ENCODE results near the gene CNTN4.

The CNTN4 gene

GRCh38 chr3:2826036-2826435 is 727.4 kb downstream of the CNTN4 start:
- Histone ChIP-seq H3K4me1 (ENCODE audit: control insufficient read depth, insufficient read depth, low read depth, low read length) (no peaks in the 10 kb centered on the region), H3K9me3 (ENCODE audit: control insufficient read depth, low read length) (no peaks in the 10 kb centered on the region), H2BK5ac (ENCODE audit: low read depth, low read length, poor library complexity, severe bottlenecking) (no peak overlapping the region), H2BK12ac (ENCODE audit: low read length in 2 of 2) (no peak overlapping the region), H3K18ac (ENCODE audit: low read depth in 1 of 2, low read length in 2 of 2) (no peak overlapping the region), H3K27me3 (ENCODE audit: control insufficient read depth in 1 of 2, insufficient read depth in 1 of 2, low read length in 2 of 2) (no peaks in the 10 kb centered on the region), H4K91ac (ENCODE audit: low read length) (no peak overlapping the region), H3K4ac (ENCODE audit: low read depth in 1 of 2, low read length in 2 of 2) (no peak overlapping the region), H2AFZ (ENCODE audit: low read depth, low read length) (no peak overlapping the region), H3K4me2 (ENCODE audit: low read length, poor library complexity, severe bottlenecking) (no peak overlapping the region), H3K27ac (ENCODE audit: low read length, poor library complexity, severe bottlenecking) (no peak overlapping the region), H2BK15ac (ENCODE audit: low read depth, poor library complexity, severe bottlenecking) (no peak overlapping the region), H3K36me3 (ENCODE audit: control insufficient read depth in 1 of 2, insufficient read depth in 2 of 2, low read depth in 1 of 2, low read length in 2 of 2) (no peaks in the 10 kb centered on the region), H3K9ac (ENCODE audit: low read length) (no peak overlapping the region), H3K4me3 (ENCODE audit: insufficient read depth in 1 of 2, low read depth in 1 of 2, low read length in 2 of 2) (no peak overlapping the region), H3K79me1 (replicated peaks; ENCODE audit: low read length, poor library complexity, severe bottlenecking) (no peaks in the 10 kb centered on the region), H2AK5ac (ENCODE audit: low read length, severe bottlenecking) (no peak overlapping the region), H2BK120ac (ENCODE audit: low read depth, low read length) (no peak overlapping the region), H3K23ac (ENCODE audit: low read length in 2 of 2) (no peak overlapping the region), H3K14ac (ENCODE audit: low read length in 2 of 2) (no peak overlapping the region), H4K8ac (ENCODE audit: low read length) (no peak overlapping the region)
- no peak for DNase-seq
- 94% methylated on average over 3 of the region's 4 CpGs for WGBS

GRCh38 chr3:2826453-2826852 is 727.8 kb downstream of the CNTN4 start:
- no peak overlapping the region for H3K18ac ChIP-seq (ENCODE audit: low read depth in 1 of 2, low read length in 2 of 2)
- no peaks in the 10 kb centered on the region for H3K4me1 ChIP-seq (ENCODE audit: control insufficient read depth, insufficient read depth, low read depth, low read length)
- no peak overlapping the region for H3K14ac ChIP-seq (ENCODE audit: low read length in 2 of 2)
- H3K9ac ChIP-seq (ENCODE audit: low read length), result no peak overlapping the region
- no peaks in the 10 kb centered on the region for H3K36me3 ChIP-seq (ENCODE audit: control insufficient read depth in 1 of 2, insufficient read depth in 2 of 2, low read depth in 1 of 2, low read length in 2 of 2)
- H2AK5ac ChIP-seq (ENCODE audit: low read length, severe bottlenecking), result no peak overlapping the region
- no peaks in the 10 kb centered on the region for H3K9me3 ChIP-seq (ENCODE audit: control insufficient read depth, low read length)
- no peak overlapping the region for H2BK120ac ChIP-seq (ENCODE audit: low read depth, low read length)
- no peak overlapping the region for H4K8ac ChIP-seq (ENCODE audit: low read length)
- no peak overlapping the region for H2AFZ ChIP-seq (ENCODE audit: low read depth, low read length)
- no peak overlapping the region for H3K23ac ChIP-seq (ENCODE audit: low read length in 2 of 2)
- H2BK5ac ChIP-seq (ENCODE audit: low read depth, low read length, poor library complexity, severe bottlenecking), result no peak overlapping the region
- no peak overlapping the region for H3K4me3 ChIP-seq (ENCODE audit: insufficient read depth in 1 of 2, low read depth in 1 of 2, low read length in 2 of 2)
- H3K4ac ChIP-seq (ENCODE audit: low read depth in 1 of 2, low read length in 2 of 2), result no peak overlapping the region
- no peak overlapping the region for H3K4me2 ChIP-seq (ENCODE audit: low read length, poor library complexity, severe bottlenecking)
- no peak overlapping the region for H4K91ac ChIP-seq (ENCODE audit: low read length)
- H3K27me3 ChIP-seq (ENCODE audit: control insufficient read depth in 1 of 2, insufficient read depth in 1 of 2, low read length in 2 of 2), result no peaks in the 10 kb centered on the region
- no peak for DNase-seq
- H2BK12ac ChIP-seq (ENCODE audit: low read length in 2 of 2), result no peak overlapping the region
- H2BK15ac ChIP-seq (ENCODE audit: low read depth, poor library complexity, severe bottlenecking), result no peak overlapping the region
- 83% methylated on average over 3 of the region's 3 CpGs for WGBS
- no peaks in the 10 kb centered on the region for H3K79me1 ChIP-seq (replicated peaks; ENCODE audit: low read length, poor library complexity, severe bottlenecking)
- H3K27ac ChIP-seq (ENCODE audit: low read length, poor library complexity, severe bottlenecking), result no peak overlapping the region

- no peak overlapping the region for H4K8ac ChIP-seq (ENCODE audit: low read length)
- H3K18ac ChIP-seq (ENCODE audit: low read depth in 1 of 2, low read length in 2 of 2), result no peak overlapping the region
- no peak overlapping the region for H2BK15ac ChIP-seq (ENCODE audit: low read depth, poor library complexity, severe bottlenecking)
- H2BK12ac ChIP-seq (ENCODE audit: low read length in 2 of 2), result no peak overlapping the region
- H3K4me2 ChIP-seq (ENCODE audit: low read length, poor library complexity, severe bottlenecking), result no peak overlapping the region
- no peaks in the 10 kb centered on the region for H3K36me3 ChIP-seq (ENCODE audit: control insufficient read depth in 1 of 2, insufficient read depth in 2 of 2, low read depth in 1 of 2, low read length in 2 of 2)
- no peak overlapping the region for H3K9ac ChIP-seq (ENCODE audit: low read length)
- H2AFZ ChIP-seq (ENCODE audit: low read depth, low read length), result no peak overlapping the region
- H3K4me1 ChIP-seq (ENCODE audit: control insufficient read depth, insufficient read depth, low read depth, low read length), result no peaks in the 10 kb centered on the region
- DNase-seq, result no peak
- H3K9me3 ChIP-seq (ENCODE audit: control insufficient read depth, low read length), result no peaks in the 10 kb centered on the region
- 81% methylated on average over 4 of the region's 6 CpGs for WGBS
- H2BK5ac ChIP-seq (ENCODE audit: low read depth, low read length, poor library complexity, severe bottlenecking), result no peak overlapping the region
- H2AK5ac ChIP-seq (ENCODE audit: low read length, severe bottlenecking), result no peak overlapping the region
- H2BK120ac ChIP-seq (ENCODE audit: low read depth, low read length), result no peak overlapping the region
- H3K79me1 ChIP-seq (replicated peaks; ENCODE audit: low read length, poor library complexity, severe bottlenecking), result no peaks in the 10 kb centered on the region
- no peaks in the 10 kb centered on the region for H3K27me3 ChIP-seq (ENCODE audit: control insufficient read depth in 1 of 2, insufficient read depth in 1 of 2, low read length in 2 of 2)
- no peak overlapping the region for H3K4me3 ChIP-seq (ENCODE audit: insufficient read depth in 1 of 2, low read depth in 1 of 2, low read length in 2 of 2)
- no peak overlapping the region for H4K91ac ChIP-seq (ENCODE audit: low read length)
- H3K23ac ChIP-seq (ENCODE audit: low read length in 2 of 2), result no peak overlapping the region
- H3K4ac ChIP-seq (ENCODE audit: low read depth in 1 of 2, low read length in 2 of 2), result no peak overlapping the region
- H3K27ac ChIP-seq (ENCODE audit: low read length, poor library complexity, severe bottlenecking), result no peak overlapping the region
- H3K14ac ChIP-seq (ENCODE audit: low read length in 2 of 2), result no peak overlapping the region
Observed at GRCh38 chr3:2837239-2837638, 738.6 kb downstream of the CNTN4 start.

- H4K8ac ChIP-seq (ENCODE audit: low read length), result no peak overlapping the region
- no peak overlapping the region for H3K23ac ChIP-seq (ENCODE audit: low read length in 2 of 2)
- H3K36me3 ChIP-seq (ENCODE audit: control insufficient read depth in 1 of 2, insufficient read depth in 2 of 2, low read depth in 1 of 2, low read length in 2 of 2), result no peaks in the 10 kb centered on the region
- no peaks in the 10 kb centered on the region for H3K4me1 ChIP-seq (ENCODE audit: control insufficient read depth, insufficient read depth, low read depth, low read length)
- H3K4ac ChIP-seq (ENCODE audit: low read depth in 1 of 2, low read length in 2 of 2), result no peak overlapping the region
- no peak overlapping the region for H4K91ac ChIP-seq (ENCODE audit: low read length)
- no peak overlapping the region for H3K14ac ChIP-seq (ENCODE audit: low read length in 2 of 2)
- H2BK5ac ChIP-seq (ENCODE audit: low read depth, low read length, poor library complexity, severe bottlenecking), result no peak overlapping the region
- no peak overlapping the region for H3K27ac ChIP-seq (ENCODE audit: low read length, poor library complexity, severe bottlenecking)
- H2AK5ac ChIP-seq (ENCODE audit: low read length, severe bottlenecking), result no peak overlapping the region
- H3K4me2 ChIP-seq (ENCODE audit: low read length, poor library complexity, severe bottlenecking), result no peak overlapping the region
- no peak overlapping the region for H2BK15ac ChIP-seq (ENCODE audit: low read depth, poor library complexity, severe bottlenecking)
- no peaks in the 10 kb centered on the region for H3K9me3 ChIP-seq (ENCODE audit: control insufficient read depth, low read length)
- H3K79me1 ChIP-seq (replicated peaks; ENCODE audit: low read length, poor library complexity, severe bottlenecking), result no peaks in the 10 kb centered on the region
- H2BK12ac ChIP-seq (ENCODE audit: low read length in 2 of 2), result no peak overlapping the region
- 90% methylated on average over 4 of the region's 4 CpGs for WGBS
- no peak overlapping the region for H2BK120ac ChIP-seq (ENCODE audit: low read depth, low read length)
- no peak overlapping the region for H2AFZ ChIP-seq (ENCODE audit: low read depth, low read length)
- no peaks in the 10 kb centered on the region for H3K27me3 ChIP-seq (ENCODE audit: control insufficient read depth in 1 of 2, insufficient read depth in 1 of 2, low read length in 2 of 2)
- no peak for DNase-seq
- H3K9ac ChIP-seq (ENCODE audit: low read length), result no peak overlapping the region
- H3K18ac ChIP-seq (ENCODE audit: low read depth in 1 of 2, low read length in 2 of 2), result no peak overlapping the region
- H3K4me3 ChIP-seq (ENCODE audit: insufficient read depth in 1 of 2, low read depth in 1 of 2, low read length in 2 of 2), result no peak overlapping the region
Observed at GRCh38 chr3:2837910-2838309, 739.2 kb downstream of the CNTN4 start.
